Esophagus muscularis mucosa (tissue), 4 donors: Measurements from ENCODE around the gene OR1J2.

Experiments used
- CTCF ChIP-seq, 3 experiments: fragments of 200-600 bp in 2 of 3; fragments of 450-650 bp in 1 of 3; sonication (generic) in 2 of 3; IDR thresholded peaks; one replicate each; pipeline ENCODE4 v1.5.1; 2017 to 2019; ENCODE audit warnings: antibody characterized with exemption in 3 of 3, mild to moderate bottlenecking in 2 of 3, moderate library complexity in 1 of 3
- EP300 ChIP-seq: sonication (generic); formaldehyde crosslinking; IDR thresholded peaks from one replicate; pipeline ENCODE4 v1.6.1; 2017; ENCODE audit warnings: antibody characterized with exemption
- POLR2A ChIP-seq: fragments of 450-650 bp; IDR thresholded peaks from one replicate; pipeline ENCODE4 v1.6.1; 2017; ENCODE audit warnings: antibody characterized with exemption, moderate library complexity, mild to moderate bottlenecking, low read depth
- POLR2AphosphoS5 ChIP-seq, 2 donors: sonication (generic); formaldehyde crosslinking; IDR thresholded peaks; one replicate each; pipeline ENCODE4 v1.6.1; 2017; ENCODE audit warnings: antibody characterized with exemption in 2 of 2

DNA sequence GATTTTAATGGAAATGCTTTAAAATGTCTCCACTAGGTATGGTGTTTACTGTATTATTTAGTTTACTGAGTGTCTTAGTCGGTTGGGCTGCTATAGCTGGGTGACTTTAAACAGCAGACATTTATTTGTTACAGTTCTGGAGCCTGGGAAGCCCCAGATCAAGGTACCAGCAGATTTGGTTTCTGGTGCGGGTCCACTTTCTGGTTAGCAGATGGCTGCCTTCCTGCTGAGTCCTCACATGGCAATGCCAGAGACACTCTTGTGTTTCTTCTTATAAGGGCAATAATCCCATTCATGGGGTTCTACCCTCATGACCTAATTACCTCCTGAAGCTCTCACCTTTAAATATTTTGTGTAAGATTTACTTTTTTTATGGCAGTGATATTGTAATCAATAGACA is 7.6 kb downstream of the OR1J2 start:
- no peak for TF ChIP-seq CTCF (IDR thresholded peaks at IDR 0.05)
- TF ChIP-seq EP300: no peak
- TF ChIP-seq POLR2AphosphoS5 (IDR thresholded peaks at IDR 0.05): no peak
- TF ChIP-seq POLR2A: no peak
